A549 treated with Hydrocortisone at 1 μM for 4 hours (cell line): ENCODE data around the gene TUBG2. TPM values are rescaled to one million over a fixed set of nuclear protein-coding genes. Genes with fewer than 3 reads are reported as not detected.

Source experiments
- total RNA-seq: library from RNA; stranded (reverse); fragments of 200-300 nt; extraction: Qiagen RNA extraction; gene quantifications from 5 replicates; pipeline ENCODE4 v1.2.3, GENCODE V29; 2022

The TUBG2 gene
- total RNA-seq, result 17.1 to 23.8 TPM (median 20.7 TPM) in 5 replicates

DNA sequence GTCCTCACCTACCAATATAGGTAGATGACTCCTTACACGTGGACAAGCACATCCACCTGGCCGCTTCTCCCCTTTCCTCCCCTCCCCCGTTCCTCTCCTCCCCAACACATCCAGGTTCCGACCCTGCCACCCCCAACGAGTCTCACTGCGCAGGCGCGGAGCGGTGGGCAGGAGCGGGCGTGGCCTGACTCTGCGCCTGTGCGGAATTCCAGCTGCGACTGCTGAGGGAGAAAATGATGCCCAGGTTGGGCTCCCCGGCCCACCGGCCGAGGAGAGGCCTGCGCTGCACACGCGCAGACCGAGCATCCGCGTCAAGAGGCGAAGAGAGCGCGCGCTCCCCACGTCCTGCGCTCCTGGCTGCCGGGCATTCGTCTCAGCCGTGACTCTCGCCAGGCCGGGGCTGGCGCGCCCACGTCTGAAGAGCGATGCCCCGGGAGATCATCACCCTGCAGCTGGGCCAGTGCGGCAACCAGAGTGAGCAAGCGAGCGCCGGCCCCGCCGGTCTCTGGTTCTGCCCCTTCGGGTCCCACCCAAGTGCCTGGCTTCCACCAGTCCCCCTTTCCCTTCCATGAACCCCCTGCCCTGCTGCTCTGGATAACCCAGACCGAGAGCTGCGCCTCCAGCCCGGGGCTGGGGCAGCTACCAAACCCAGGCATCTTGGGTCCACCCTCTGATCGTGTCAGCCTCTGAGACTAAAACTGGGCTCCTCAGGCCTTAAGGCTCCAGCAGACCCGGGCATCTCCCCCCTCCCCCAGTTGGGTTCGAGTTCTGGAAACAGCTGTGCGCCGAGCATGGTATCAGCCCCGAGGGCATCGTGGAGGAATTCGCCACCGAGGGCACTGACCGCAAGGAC lies at the start of gene TUBG2:
Gene TUBG2, plus strand, starts transcription at position 206 of the 853 bp plus-strand sequence. Its CDS starts 220 bp downstream, at position 426.

DNA sequence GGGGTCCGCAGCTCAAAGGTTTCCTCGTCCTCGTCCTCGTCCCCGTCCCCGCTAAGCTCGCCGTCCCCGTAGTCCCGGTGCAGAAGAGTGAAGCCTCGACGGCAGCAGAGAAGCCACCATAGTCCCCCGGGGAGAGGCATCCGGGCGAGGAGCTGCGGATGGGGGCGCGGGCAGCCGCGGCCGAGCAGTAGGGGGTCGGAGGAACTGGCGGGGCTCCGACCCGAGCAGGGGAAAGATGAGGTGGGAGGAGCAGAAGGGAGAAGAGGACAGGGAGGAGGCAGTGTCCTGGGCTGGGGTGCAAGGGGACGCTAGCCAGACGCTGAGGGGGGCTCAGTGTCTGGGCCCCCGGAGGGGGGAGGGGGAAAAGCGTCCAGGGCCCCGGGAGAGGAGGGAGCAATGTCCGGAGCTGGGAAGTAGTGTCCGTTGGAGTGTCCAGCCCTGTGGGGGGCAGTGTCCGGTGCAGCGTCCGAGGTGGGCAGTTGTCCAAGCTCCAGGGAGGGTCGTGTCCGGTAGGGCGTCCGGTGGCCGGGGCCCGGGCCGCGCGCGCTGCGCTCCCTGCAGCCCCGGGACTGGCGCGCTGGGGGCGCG lies 17.4 kb downstream of the TUBG2 start, which contains the start of gene PLEKHH3:
Gene PLEKHH3, minus strand, starts transcription at position 571 of the 588 bp plus-strand sequence. Its CDS starts 431 bp downstream, at position 140.

DNA sequence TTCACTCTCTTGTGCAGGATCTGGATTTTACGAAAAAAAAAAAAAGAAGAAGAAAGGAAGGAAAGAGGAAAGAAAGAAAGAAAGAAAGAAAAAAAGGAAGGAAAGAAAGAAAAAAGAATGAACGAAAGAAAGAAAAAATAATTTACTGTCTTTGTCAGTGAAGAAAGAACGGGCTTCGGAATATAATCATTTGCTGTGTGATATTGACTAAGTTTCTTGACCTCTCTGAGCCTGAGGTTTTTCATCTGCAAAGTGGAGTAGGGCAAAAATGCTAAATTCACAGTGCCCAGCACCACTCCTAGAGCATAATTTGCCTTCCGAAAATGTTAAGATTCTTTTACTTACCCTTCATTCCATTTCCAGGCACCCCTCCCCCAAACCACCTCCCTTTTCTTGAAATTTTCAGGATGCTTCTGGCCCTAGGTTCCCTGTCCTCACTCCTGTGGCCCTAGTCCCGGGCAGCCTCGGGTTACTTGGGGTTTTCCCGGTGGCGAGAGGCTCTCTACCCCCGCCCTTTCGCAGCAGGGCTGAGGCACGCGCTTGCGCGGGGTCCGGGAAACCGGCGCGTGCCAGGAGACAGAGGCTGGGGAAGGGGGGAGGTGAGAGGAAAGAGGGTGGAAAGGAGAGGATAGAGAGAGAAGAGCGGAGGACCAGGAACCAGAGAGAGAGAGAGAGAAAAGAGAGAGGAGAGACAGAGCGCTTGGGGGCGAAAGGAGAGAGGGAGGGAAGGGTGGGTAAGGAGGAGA lies 23.1 kb downstream of the TUBG2 start, which contains the start of gene CNTNAP1:
Gene CNTNAP1, plus strand, starts transcription at position 556 of the 746 bp plus-strand sequence. CDS start 299 bp downstream, outside the sequence.

Other genes starting within 250 kb of the TUBG2 start
- 396 to 431 TPM (median 412 TPM) in 5 replicates for gene CAVIN1, start 236.0 kb upstream of the TUBG2 start, total RNA-seq
- 33.7 to 43.0 TPM (median 36.3 TPM) in 5 replicates for gene ATP6V0A1, start 200.4 kb upstream of the TUBG2 start, total RNA-seq
- gene NAGLU, start 123.0 kb upstream of the TUBG2 start, total RNA-seq, result 35.1 to 46.5 TPM (median 44.1 TPM) in 5 replicates
- gene HSD17B1, start 106.4 kb upstream of the TUBG2 start, total RNA-seq, result 0.51 to 1.6 TPM (median 1.3 TPM) in 5 replicates
- gene COASY, start 97.1 kb upstream of the TUBG2 start, total RNA-seq, result 112 to 132 TPM (median 119 TPM) in 5 replicates
- gene MLX, start 92.2 kb upstream of the TUBG2 start, total RNA-seq, result 62.1 to 64.0 TPM (median 63.3 TPM) in 5 replicates
- gene PSMC3IP, start 81.6 kb upstream of the TUBG2 start, total RNA-seq, result 30.1 to 35.0 TPM (median 31.2 TPM) in 5 replicates
- gene RETREG3, start 49.9 kb upstream of the TUBG2 start, total RNA-seq, result 23.7 to 35.2 TPM (median 27.9 TPM) in 5 replicates
- 133 to 144 TPM (median 140 TPM) in 5 replicates for gene TUBG1, start 49.6 kb upstream of the TUBG2 start, total RNA-seq
- gene PLEKHH3, start 17.7 kb downstream of the TUBG2 start, total RNA-seq, result 11.6 to 16.4 TPM (median 16.0 TPM) in 5 replicates
- gene CCR10, start 22.6 kb downstream of the TUBG2 start, total RNA-seq, result 0.28 to 0.36 TPM (median 0.32 TPM) in 5 replicates
- 4.7 to 5.9 TPM (median 5.5 TPM) in 5 replicates for gene CNTNAP1, start 23.2 kb downstream of the TUBG2 start, total RNA-seq
- gene EZH1, start 85.8 kb downstream of the TUBG2 start, total RNA-seq, result 8.2 to 12.3 TPM (median 11.9 TPM) in 5 replicates
- 0.75 to 1.2 TPM (median 1.0 TPM) in 5 replicates for gene RAMP2, start 101.9 kb downstream of the TUBG2 start, total RNA-seq
- gene VPS25, start 114.2 kb downstream of the TUBG2 start, total RNA-seq, result 121 to 127 TPM (median 125 TPM) in 5 replicates
- gene WNK4, start 121.3 kb downstream of the TUBG2 start, total RNA-seq, result 1.0 to 1.7 TPM (median 1.2 TPM) in 5 replicates
- 106 to 148 TPM (median 136 TPM) in 5 replicates for gene COA3, start 139.4 kb downstream of the TUBG2 start, total RNA-seq
- gene CNTD1, start 139.6 kb downstream of the TUBG2 start, total RNA-seq, result 0.09 to 0.17 TPM (median 0.13 TPM) in 3 of 5 replicates, not detected in the others
- 72.3 to 106 TPM (median 77.4 TPM) in 5 replicates for gene BECN1, start 165.0 kb downstream of the TUBG2 start, total RNA-seq
- 222 to 326 TPM (median 227 TPM) in 5 replicates for gene PSME3, start 174.1 kb downstream of the TUBG2 start, total RNA-seq
- gene AOC2, start 185.3 kb downstream of the TUBG2 start, total RNA-seq, result 1.6 to 2.4 TPM (median 2.0 TPM) in 5 replicates
- 1.1 to 2.1 TPM (median 1.4 TPM) in 5 replicates for gene AOC3, start 191.9 kb downstream of the TUBG2 start, total RNA-seq
- 0.14 TPM in 1 of 5 replicates, not detected in the others for gene G6PC1, start 241.5 kb downstream of the TUBG2 start, total RNA-seq